Measurements from ENCODE around the gene NEDD4. TPM values are rescaled to one million over a fixed set of nuclear protein-coding genes. Genes with fewer than 3 reads are reported as not detected.
A peak's percentile ranks its signal among the peaks of the same experiment; 100 is the strongest.

The NEDD4 gene
- polyA plus RNA-seq, 1 donor (not counting 4 experiments of a cell fraction or from before 2014, with no cell fraction given) = 24.3 TPM

GRCh38 chr15:55909036-55909811 lies 84.2 kb downstream of the NEDD4 start:
- dilution Hi-C loops (cut with MboI; ENCODE audit: extremely low pct_ligation_motif_present, low sequenced_read_pairs) = no loop called here
- Histone ChIP-seq H3K4me2 (ENCODE audit: control insufficient read depth, extremely low read depth, insufficient read depth, low read depth, low read length) (peak overlapping the region; percentile 67), H4K20me1 (ENCODE audit: control insufficient read depth, extremely low read depth, insufficient read depth, low read length) (no peaks in the 10 kb centered on the region), H3K9me3 (ENCODE audit: control insufficient read depth, low read depth, low read length) (no peaks in the 10 kb centered on the region), H3K27me3 (ENCODE audit: control insufficient read depth, extremely low read depth, insufficient read depth, low read length) (no peaks in the 10 kb centered on the region), H3K4me3 (ENCODE audit: control insufficient read depth in 2 of 3, extremely low read depth in 1 of 3, insufficient read depth in 2 of 3, low read depth in 1 of 3, low read length in 3 of 3) (peak overlapping the region in 2 of 3 experiments; percentile 7 to 13), H3K4me1 (ENCODE audit: control insufficient read depth, extremely low read depth, insufficient read depth, low read length) (peaks cover 37% of the 10 kb centered on the region), H2AFZ (ENCODE audit: control insufficient read depth, low read length) (peak overlapping the region; percentile 21), H3K27ac (ENCODE audit: control insufficient read depth, insufficient read depth, low read length) (peak overlapping the region; percentile 87), H3K9ac (ENCODE audit: control insufficient read depth, extremely low read depth, insufficient read depth, low read length) (peak overlapping the region; percentile 24), H3K79me2 (ENCODE audit: control insufficient read depth, insufficient read depth, low read length) (peaks cover 17% of the 10 kb centered on the region), H3K36me3 (ENCODE audit: control insufficient read depth in 2 of 2, extremely low read depth in 1 of 2, insufficient read depth in 2 of 2, low read length in 2 of 2) (peaks cover 0 to 1% of the 10 kb centered on the region in 2 experiments), H3K9me1 (ENCODE audit: control insufficient read depth, extremely low read depth, insufficient read depth, low read length) (no peaks in the 10 kb centered on the region)
- TF ChIP-seq EZH2 (IDR thresholded peaks at IDR 0.05; ENCODE audit: low read length) = no peak
- no peak for TF ChIP-seq CTCF (optimal IDR thresholded peaks at IDR 0.05 in 1 of 3, IDR thresholded peaks at IDR 0.05 in 1 of 3, conservative IDR thresholded peaks at IDR 0.05 in 1 of 3; ENCODE audit: extremely low read depth in 1 of 3, insufficient read depth in 2 of 3, low read length in 3 of 3)
- DNase-seq (ENCODE audit: low read depth, low spot score) (peak; percentile 92), FAIRE-seq (peak; percentile 99)

GRCh38 chr15:55907797-55908196 lies 85.6 kb downstream of the NEDD4 start:
- FAIRE-seq = peak; percentile 95
- peak overlapping the region; percentile 3 for H3K9ac ChIP-seq (ENCODE audit: control insufficient read depth, extremely low read depth, insufficient read depth, low read length)
- DNase-seq (ENCODE audit: low read depth, low spot score) = peak; percentile 85

More at GRCh38 chr15:55907797-55908196, 85.6 kb downstream of the NEDD4 start:
- Histone ChIP-seq H2AFZ (ENCODE audit: control insufficient read depth, low read length) (no peak overlapping the region), H3K4me2 (ENCODE audit: control insufficient read depth, extremely low read depth, insufficient read depth, low read depth, low read length) (peak overlapping the region; percentile 67), H3K4me1 (ENCODE audit: control insufficient read depth, extremely low read depth, insufficient read depth, low read length) (peaks cover 37% of the 10 kb centered on the region), H3K9me3 (ENCODE audit: control insufficient read depth, low read depth, low read length) (no peaks in the 10 kb centered on the region), H3K27ac (ENCODE audit: control insufficient read depth, insufficient read depth, low read length) (peak overlapping the region; percentile 87), H3K36me3 (ENCODE audit: control insufficient read depth in 2 of 2, extremely low read depth in 1 of 2, insufficient read depth in 2 of 2, low read length in 2 of 2) (peaks cover 0 to 1% of the 10 kb centered on the region in 2 experiments), H4K20me1 (ENCODE audit: control insufficient read depth, extremely low read depth, insufficient read depth, low read length) (no peaks in the 10 kb centered on the region), H3K27me3 (ENCODE audit: control insufficient read depth, extremely low read depth, insufficient read depth, low read length) (no peaks in the 10 kb centered on the region), H3K4me3 (ENCODE audit: control insufficient read depth in 2 of 3, extremely low read depth in 1 of 3, insufficient read depth in 2 of 3, low read depth in 1 of 3, low read length in 3 of 3) (peak overlapping the region in 2 of 3 experiments; percentile 1 to 17), H3K9me1 (ENCODE audit: control insufficient read depth, extremely low read depth, insufficient read depth, low read length) (no peaks in the 10 kb centered on the region), H3K79me2 (ENCODE audit: control insufficient read depth, insufficient read depth, low read length) (peaks cover 13% of the 10 kb centered on the region)
- TF ChIP-seq CTCF (optimal IDR thresholded peaks at IDR 0.05 in 1 of 3, IDR thresholded peaks at IDR 0.05 in 1 of 3, conservative IDR thresholded peaks at IDR 0.05 in 1 of 3; ENCODE audit: extremely low read depth in 1 of 3, insufficient read depth in 2 of 3, low read length in 3 of 3) (no peak), EZH2 (IDR thresholded peaks at IDR 0.05; ENCODE audit: low read length) (no peak)
- dilution Hi-C loops (cut with MboI; ENCODE audit: extremely low pct_ligation_motif_present, low sequenced_read_pairs) = no loop called here

Data from keratinocyte (primary cell).